ENCODE measurements around the gene TMEM236. TPM values are rescaled to one million over a fixed set of nuclear protein-coding genes. Genes with fewer than 3 reads are reported as not detected.
A peak's percentile ranks its signal among the peaks of the same experiment; 100 is the strongest.

Gene TMEM236
- total and polyA plus RNA-seq, 2 donors (not counting 3 experiments of a cell fraction or from before 2014, with no cell fraction given): 0.24 to 0.29 TPM

DNA sequence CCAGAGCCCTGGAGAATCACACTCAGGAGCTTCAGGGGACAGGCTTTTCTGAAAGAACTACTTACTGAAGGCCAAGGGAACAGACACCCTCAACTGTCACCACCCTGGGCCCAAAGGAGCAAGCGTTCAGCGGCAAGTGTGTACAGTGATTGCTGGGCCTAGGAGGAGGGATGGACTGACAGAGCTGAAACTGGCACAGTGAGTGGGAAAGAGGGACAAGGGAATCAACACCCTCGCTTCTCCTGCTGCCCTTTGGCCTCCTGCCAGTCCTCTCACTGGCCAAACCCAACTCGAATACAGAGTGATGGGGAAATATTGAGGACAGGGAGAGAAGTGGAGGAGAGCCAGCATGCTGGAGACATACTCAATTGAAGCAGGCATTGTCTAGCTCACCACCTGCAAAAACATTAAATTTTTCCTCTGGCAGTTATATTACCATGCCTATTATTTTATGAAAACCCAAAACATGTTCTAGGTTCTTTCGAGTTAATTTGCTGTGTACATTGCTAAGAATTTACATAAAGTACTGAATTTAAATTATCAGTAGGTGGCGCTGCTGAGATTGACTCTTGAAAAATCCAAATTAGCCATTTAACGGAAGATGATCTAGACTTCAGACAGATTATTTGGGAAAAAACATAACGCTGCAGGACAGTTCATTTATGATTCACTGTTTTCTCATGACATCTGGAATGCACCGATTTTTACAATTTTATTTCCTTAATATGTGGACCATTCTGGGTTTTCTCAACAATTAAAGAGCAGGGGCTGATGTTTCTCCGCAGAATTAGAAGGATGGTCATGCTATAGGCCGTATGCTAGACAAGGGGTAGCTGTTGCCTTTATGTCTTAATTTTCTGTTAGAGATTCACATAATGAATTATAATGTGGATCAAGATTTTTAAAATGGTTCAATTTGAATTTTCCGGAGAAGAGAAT, 14.7 kb upstream of the TMEM236 start:
- Histone ChIP-seq H3K27me3 (ENCODE audit: control insufficient read depth in 2 of 2, insufficient read depth in 2 of 2, low read length in 2 of 2) (no peaks in the 10 kb centered on the region), H3K79me2 (ENCODE audit: control insufficient read depth, insufficient read depth, low read length) (no peaks in the 10 kb centered on the region), H3K36me3 (ENCODE audit: control insufficient read depth in 2 of 2, extremely low read depth in 1 of 2, insufficient read depth in 2 of 2, low read length in 2 of 2) (no peaks in the 10 kb centered on the region), H2AFZ (ENCODE audit: low read depth, low read length) (no peak overlapping the region), H3K9me1 (replicated peaks; ENCODE audit: control insufficient read depth, extremely low read depth, insufficient read depth, low read length) (no peaks in the 10 kb centered on the region), H3K4me2 (ENCODE audit: insufficient read depth, low read length) (no peak overlapping the region), H3K9ac (replicated peaks; ENCODE audit: extremely low read depth, insufficient read depth, low read length) (no peak overlapping the region), H3K4me1 (ENCODE audit: control insufficient read depth, extremely low read depth, insufficient read depth, low read length) (peaks cover 9% of the 10 kb centered on the region), H3K4me3 (replicated peaks in 1 of 3; ENCODE audit: insufficient read depth in 1 of 3, low read depth in 1 of 3, low read length in 3 of 3) (no peak overlapping the region), H3K9me3 (replicated peaks; ENCODE audit: control insufficient read depth, insufficient read depth, low read length) (no peaks in the 10 kb centered on the region), H3K27ac (ENCODE audit: insufficient read depth, low read depth, low read length) (no peak overlapping the region), H4K20me1 (replicated peaks; ENCODE audit: control insufficient read depth, extremely low read depth, insufficient read depth, low read length) (no peaks in the 10 kb centered on the region)
- FAIRE-seq (peak; percentile 82), DNase-seq (ENCODE audit: low read depth, low spot score) (peak; percentile 43)
- CTCF ChIA-PET: interaction anchor here (0.7 to 4.5 kb wide), 8 partner anchors 10 to 136 kb away, joined by 3 to 38 read pairs (median 4); partner anchors contain the start of genes HACD1 and STAM
- BruUV-seq (replicated peaks): no TSS peak
- POLR2A ChIA-PET: no interaction called here
- dilution Hi-C loops (cut with MboI; ENCODE audit: extremely low pct_ligation_motif_present, low sequenced_read_pairs) (no loop called here), intact Hi-C loops (cut with micrococcal nuclease) (loop anchor here (1.0 to 2.0 kb wide), 3 partner anchors 135 to 478 kb away; no protein-coding TSS in a partner anchor)
- TF ChIP-seq, protein P1, sequence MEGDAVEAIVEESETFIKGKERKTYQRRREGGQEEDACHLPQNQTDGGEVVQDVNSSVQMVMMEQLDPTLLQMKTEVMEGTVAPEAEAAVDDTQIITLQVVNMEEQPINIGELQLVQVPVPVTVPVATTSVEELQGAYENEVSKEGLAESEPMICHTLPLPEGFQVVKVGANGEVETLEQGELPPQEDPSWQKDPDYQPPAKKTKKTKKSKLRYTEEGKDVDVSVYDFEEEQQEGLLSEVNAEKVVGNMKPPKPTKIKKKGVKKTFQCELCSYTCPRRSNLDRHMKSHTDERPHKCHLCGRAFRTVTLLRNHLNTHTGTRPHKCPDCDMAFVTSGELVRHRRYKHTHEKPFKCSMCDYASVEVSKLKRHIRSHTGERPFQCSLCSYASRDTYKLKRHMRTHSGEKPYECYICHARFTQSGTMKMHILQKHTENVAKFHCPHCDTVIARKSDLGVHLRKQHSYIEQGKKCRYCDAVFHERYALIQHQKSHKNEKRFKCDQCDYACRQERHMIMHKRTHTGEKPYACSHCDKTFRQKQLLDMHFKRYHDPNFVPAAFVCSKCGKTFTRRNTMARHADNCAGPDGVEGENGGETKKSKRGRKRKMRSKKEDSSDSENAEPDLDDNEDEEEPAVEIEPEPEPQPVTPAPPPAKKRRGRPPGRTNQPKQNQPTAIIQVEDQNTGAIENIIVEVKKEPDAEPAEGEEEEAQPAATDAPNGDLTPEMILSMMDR (IDR thresholded peaks at IDR 0.05; ENCODE audit: extremely low read depth in 1 of 2, insufficient read depth in 1 of 2, low read depth in 1 of 2, low read length in 2 of 2): peak; percentile 29 to 45
- TF ChIP-seq, protein P2, sequence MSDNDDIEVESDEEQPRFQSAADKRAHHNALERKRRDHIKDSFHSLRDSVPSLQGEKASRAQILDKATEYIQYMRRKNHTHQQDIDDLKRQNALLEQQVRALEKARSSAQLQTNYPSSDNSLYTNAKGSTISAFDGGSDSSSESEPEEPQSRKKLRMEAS (IDR thresholded peaks at IDR 0.05; ENCODE audit: insufficient read depth, insufficient read length): no peak

- Histone ChIP-seq H3K4me1 (ENCODE audit: control insufficient read depth, extremely low read depth, insufficient read depth, low read length) (peaks cover 25% of the 10 kb centered on the region), H3K27me3 (ENCODE audit: control insufficient read depth in 2 of 2, insufficient read depth in 2 of 2, low read length in 2 of 2) (no peaks in the 10 kb centered on the region), H3K79me2 (ENCODE audit: control insufficient read depth, insufficient read depth, low read length) (no peaks in the 10 kb centered on the region), H3K36me3 (ENCODE audit: control insufficient read depth in 2 of 2, extremely low read depth in 1 of 2, insufficient read depth in 2 of 2, low read length in 2 of 2) (no peaks in the 10 kb centered on the region), H3K27ac (ENCODE audit: insufficient read depth, low read depth, low read length) (no peak overlapping the region), H3K9me3 (replicated peaks; ENCODE audit: control insufficient read depth, insufficient read depth, low read length) (no peaks in the 10 kb centered on the region), H2AFZ (ENCODE audit: low read depth, low read length) (no peak overlapping the region), H3K9ac (replicated peaks; ENCODE audit: extremely low read depth, insufficient read depth, low read length) (no peak overlapping the region), H3K4me2 (ENCODE audit: insufficient read depth, low read length) (no peak overlapping the region), H3K9me1 (replicated peaks; ENCODE audit: control insufficient read depth, extremely low read depth, insufficient read depth, low read length) (no peaks in the 10 kb centered on the region), H4K20me1 (replicated peaks; ENCODE audit: control insufficient read depth, extremely low read depth, insufficient read depth, low read length) (no peaks in the 10 kb centered on the region), H3K4me3 (replicated peaks in 1 of 3; ENCODE audit: insufficient read depth in 1 of 3, low read depth in 1 of 3, low read length in 3 of 3) (no peak overlapping the region)
- ChIA-PET POLR2A (no interaction called here), CTCF (interaction anchor here (1.4 kb wide), 1 partner anchor 132 kb away, joined by 3 read pairs; no protein-coding TSS in a partner anchor)
- intact Hi-C loops (cut with micrococcal nuclease): no loop called here
- TF ChIP-seq, protein P2 (IDR thresholded peaks at IDR 0.05; ENCODE audit: insufficient read depth, insufficient read length): no peak
- TF ChIP-seq EZH2 (IDR thresholded peaks at IDR 0.05; ENCODE audit: borderline replicate concordance, low read depth, low read length, severe bottlenecking): no peak
- TF ChIP-seq FOS (IDR thresholded peaks at IDR 0.05; ENCODE audit: borderline replicate concordance, insufficient read depth, low read length): no peak
- no peak for TF ChIP-seq POLR2AphosphoS5 (IDR thresholded peaks at IDR 0.05; ENCODE audit: insufficient read depth, low read depth, low read length)
- no peak for TF ChIP-seq POLR2A (IDR thresholded peaks at IDR 0.05; ENCODE audit: low read depth, low read length)
- no peak for TF ChIP-seq GATA2 (IDR thresholded peaks at IDR 0.05; ENCODE audit: insufficient read depth, insufficient read length, low read depth, low read length)
- no peak for TF ChIP-seq MYC (IDR thresholded peaks at IDR 0.05; ENCODE audit: low read depth, low read length)
- no peak for TF ChIP-seq JUN (IDR thresholded peaks at IDR 0.05; ENCODE audit: borderline replicate concordance, insufficient read depth, insufficient read length, low read depth)
- TF ChIP-seq, protein P1 (IDR thresholded peaks at IDR 0.05; ENCODE audit: extremely low read depth in 1 of 2, insufficient read depth in 1 of 2, low read depth in 1 of 2, low read length in 2 of 2): no peak
- FAIRE-seq (no peak), DNase-seq (ENCODE audit: low read depth, low spot score) (no peak)
- BruUV-seq (replicated peaks): no TSS peak
- dilution Hi-C loops (cut with MboI; ENCODE audit: extremely low pct_ligation_motif_present, low sequenced_read_pairs): no loop called here
Observed at GRCh38 chr10:17740668-17741067, 11.3 kb upstream of the TMEM236 start.
